ENCODE measurements around the gene CXCL13.
"Not testable (repeated sequence)": the region's sequence is repeated elsewhere in the genome, so short reads cannot be mapped to it uniquely, and the experiment has no call there.

CXCL13 gene

GRCh38 chr4:77652237-77652897 is 46.7 kb downstream of the CXCL13 start:
- FAIRE-seq (no peak), DNase-seq (ENCODE audit: insufficient read length, low spot score) (no peak)

GRCh38 chr4:77653162-77653758 is 47.6 kb downstream of the CXCL13 start:
- FAIRE-seq, result no peak
- DNase-seq (ENCODE audit: insufficient read length, low spot score), result no peak

- FAIRE-seq; DNase-seq (ENCODE audit: insufficient read length, low spot score): not testable (repeated sequence)
These were observed 54.7 kb downstream of the CXCL13 start for GRCh38 chr4:77660318-77660717.
